HG02973 (cell line): ENCODE results near the gene PABPN1L.
"Not testable (repeated sequence)": the region's sequence is repeated elsewhere in the genome, so short reads cannot be mapped to it uniquely, and the experiment has no call there.

Experiments
- ATAC-seq: cut with Tn5 transposase; IDR thresholded peaks from one replicate; pipeline ENCODE4 v1.9.1; 2021; ENCODE audit warnings: moderate library complexity; ENCODE audit not compliant: unreplicated experiment

The PABPN1L gene

GRCh38 chr16:88833086-88833485, 33.4 kb downstream of the PABPN1L start:
- ATAC-seq, result no peak

GRCh38 chr16:88831838-88832237, 34.6 kb downstream of the PABPN1L start:
- ATAC-seq, result no peak

GRCh38 chr16:88830783-88831182, 35.7 kb downstream of the PABPN1L start:
- no peak for ATAC-seq

GRCh38 chr16:88830258-88830657, 36.2 kb downstream of the PABPN1L start:
- ATAC-seq, result no peak

GRCh38 chr16:88828711-88829110, 37.7 kb downstream of the PABPN1L start:
- ATAC-seq, result no peak

GRCh38 chr16:88827727-88828126, 38.7 kb downstream of the PABPN1L start:
- no peak for ATAC-seq

GRCh38 chr16:88826070-88826840, 40.2 kb downstream of the PABPN1L start:
- no peak for ATAC-seq

- no peak for ATAC-seq
Measured at GRCh38 chr16:88825146-88825545, 41.3 kb downstream of the PABPN1L start.

GRCh38 chr16:88824256-88825077, 42.0 kb downstream of the PABPN1L start:
- ATAC-seq, result no peak

- not testable (repeated sequence) for ATAC-seq
Measured at GRCh38 chr16:88823646-88824045, 42.8 kb downstream of the PABPN1L start.

- no peak for ATAC-seq
Measured at GRCh38 chr16:88822281-88823040, 44.0 kb downstream of the PABPN1L start.

- no peak for ATAC-seq
Measured at GRCh38 chr16:88821168-88821850, 45.2 kb downstream of the PABPN1L start.

GRCh38 chr16:88820385-88821025, 46.0 kb downstream of the PABPN1L start:
- ATAC-seq, result no peak

- ATAC-seq, result no peak
Measured at GRCh38 chr16:88819126-88819525, 47.3 kb downstream of the PABPN1L start.

- ATAC-seq, result no peak
Measured at GRCh38 chr16:88818575-88818874, 47.9 kb downstream of the PABPN1L start.

- ATAC-seq, result no peak
Measured at GRCh38 chr16:88817785-88818574, 48.5 kb downstream of the PABPN1L start.

GRCh38 chr16:88816736-88817535, 49.5 kb downstream of the PABPN1L start:
- no peak for ATAC-seq

GRCh38 chr16:88815901-88816589, 50.4 kb downstream of the PABPN1L start:
- ATAC-seq, result no peak
